ENCODE data around the gene KIAA1958. TPM values are rescaled to one million over a fixed set of nuclear protein-coding genes. Genes with fewer than 3 reads are reported as not detected.

The KIAA1958 gene
- total RNA-seq, 2 experiments from 2014 or later = 9.7 to 13.0 TPM

DNA sequence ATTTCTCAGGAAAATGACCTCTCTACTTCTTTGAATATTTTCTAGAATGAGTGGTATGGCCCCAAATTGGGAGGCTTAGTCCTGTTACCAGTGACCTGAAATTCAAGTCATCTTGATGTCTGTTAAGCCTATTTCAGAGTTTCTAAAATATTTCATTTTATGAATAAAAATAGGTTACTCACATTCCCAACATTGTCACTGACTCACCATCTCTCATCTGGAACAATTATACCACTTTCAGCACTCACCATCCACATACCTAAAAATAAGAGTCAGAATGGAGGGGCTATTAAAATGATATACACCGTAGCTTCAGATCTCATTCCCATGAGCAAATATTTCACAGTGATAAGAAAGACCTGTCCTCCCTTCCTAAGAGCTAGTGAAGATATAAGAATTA, 71.8 kb downstream of the KIAA1958 start:
- peaks cover 2% of the 10 kb centered on the region for H3K36me3 Mint-ChIP-seq (ENCODE audit: low read depth)

DNA sequence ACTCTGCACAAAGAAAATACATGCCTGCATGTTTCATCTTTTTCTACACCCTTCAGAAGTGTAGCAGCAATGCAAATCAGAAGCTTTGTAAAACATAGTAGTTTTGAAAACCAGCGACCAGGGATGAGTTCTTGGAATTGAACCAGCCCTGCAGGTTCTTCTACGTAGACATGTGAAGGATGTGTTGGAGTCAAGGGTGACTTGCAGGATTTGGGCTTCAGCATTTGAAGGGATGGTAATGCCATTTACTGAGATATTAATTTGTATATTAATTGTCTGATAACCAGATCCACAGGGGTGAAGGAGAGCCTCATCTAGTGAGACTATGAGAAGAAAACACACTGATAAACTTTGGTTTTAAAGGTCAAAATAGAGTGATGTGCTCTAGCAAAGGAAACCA, 72.4 kb downstream of the KIAA1958 start:
- Mint-ChIP-seq H3K27me3 (no peaks in the 10 kb centered on the region), H3K4me3 (no peak overlapping the region), H3K27ac (no peak overlapping the region), H3K4me1 (peaks cover 9% of the 10 kb centered on the region), H3K9me3 (ENCODE audit: low read depth) (no peaks in the 10 kb centered on the region), H3K36me3 (ENCODE audit: low read depth) (peaks cover 2% of the 10 kb centered on the region)
- CTCF ChIA-PET = no interaction called here
- ATAC-seq (no peak), DNase-seq (no peak)
- intact Hi-C loops (cut with DNase I, micrococcal nuclease) = no loop called here
- POLR2A ChIA-PET = no interaction called here

More for the DNA sequence above, 71.8 kb downstream of the KIAA1958 start:
- intact Hi-C loops (cut with DNase I, micrococcal nuclease) = no loop called here
- H3K9me3 Mint-ChIP-seq (ENCODE audit: low read depth) = no peaks in the 10 kb centered on the region
- H3K27me3 Mint-ChIP-seq = no peaks in the 10 kb centered on the region
- H3K27ac Mint-ChIP-seq = no peak overlapping the region
- H3K4me1 Mint-ChIP-seq = peaks cover 9% of the 10 kb centered on the region
- DNase-seq (no peak), ATAC-seq (no peak)
- ChIA-PET POLR2A (no interaction called here), CTCF (no interaction called here)
- H3K4me3 Mint-ChIP-seq = no peak overlapping the region

DNA sequence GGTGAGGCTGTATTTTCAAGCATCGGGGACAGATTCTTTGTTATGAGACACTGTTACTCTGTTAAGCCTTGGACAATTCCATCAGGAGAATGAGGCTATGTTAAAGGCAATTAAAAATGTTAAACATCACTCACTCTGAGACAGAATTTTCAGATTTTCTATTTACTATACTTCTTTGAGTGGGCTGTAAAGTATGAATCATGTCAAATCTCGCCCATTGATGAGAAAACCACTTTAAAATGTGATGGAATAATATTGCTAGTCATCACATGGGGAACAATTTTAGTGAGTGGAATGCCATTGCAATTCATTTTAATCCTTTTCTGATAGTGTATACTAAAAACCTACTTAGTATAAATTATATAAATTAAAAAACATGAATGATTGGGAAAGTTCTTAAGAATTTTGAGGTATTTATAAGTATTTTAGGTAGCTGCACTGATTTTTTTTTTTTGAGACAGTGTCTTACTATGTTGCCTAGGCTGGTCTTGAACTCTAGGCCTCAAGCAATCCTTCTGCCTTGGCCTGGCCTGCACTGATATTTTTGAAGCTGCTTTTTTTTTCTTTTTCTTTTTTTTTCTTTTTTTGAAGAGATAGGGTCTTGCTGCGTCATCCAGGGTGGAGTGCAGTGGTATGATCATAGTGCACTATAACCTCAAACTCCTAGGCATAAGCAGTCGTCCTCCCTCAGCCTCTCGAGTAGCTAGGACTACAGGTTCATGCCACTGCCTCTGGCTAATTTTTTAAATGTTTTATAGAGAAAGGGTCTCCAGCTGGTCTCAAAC, 73.2 kb downstream of the KIAA1958 start:
- no peak for ATAC-seq
- ChIA-PET POLR2A (no interaction called here), CTCF (no interaction called here)
- no peaks in the 10 kb centered on the region for H3K27me3 Mint-ChIP-seq
- intact Hi-C loops (cut with DNase I, micrococcal nuclease) = no loop called here
- H3K36me3 Mint-ChIP-seq (ENCODE audit: low read depth) = peaks cover 2% of the 10 kb centered on the region
- H3K4me1 Mint-ChIP-seq = peaks cover 9% of the 10 kb centered on the region
- DNase-seq = no peak
- H3K27ac Mint-ChIP-seq = no peak overlapping the region
- no peaks in the 10 kb centered on the region for H3K9me3 Mint-ChIP-seq (ENCODE audit: low read depth)
- no peak overlapping the region for H3K4me3 Mint-ChIP-seq

DNA sequence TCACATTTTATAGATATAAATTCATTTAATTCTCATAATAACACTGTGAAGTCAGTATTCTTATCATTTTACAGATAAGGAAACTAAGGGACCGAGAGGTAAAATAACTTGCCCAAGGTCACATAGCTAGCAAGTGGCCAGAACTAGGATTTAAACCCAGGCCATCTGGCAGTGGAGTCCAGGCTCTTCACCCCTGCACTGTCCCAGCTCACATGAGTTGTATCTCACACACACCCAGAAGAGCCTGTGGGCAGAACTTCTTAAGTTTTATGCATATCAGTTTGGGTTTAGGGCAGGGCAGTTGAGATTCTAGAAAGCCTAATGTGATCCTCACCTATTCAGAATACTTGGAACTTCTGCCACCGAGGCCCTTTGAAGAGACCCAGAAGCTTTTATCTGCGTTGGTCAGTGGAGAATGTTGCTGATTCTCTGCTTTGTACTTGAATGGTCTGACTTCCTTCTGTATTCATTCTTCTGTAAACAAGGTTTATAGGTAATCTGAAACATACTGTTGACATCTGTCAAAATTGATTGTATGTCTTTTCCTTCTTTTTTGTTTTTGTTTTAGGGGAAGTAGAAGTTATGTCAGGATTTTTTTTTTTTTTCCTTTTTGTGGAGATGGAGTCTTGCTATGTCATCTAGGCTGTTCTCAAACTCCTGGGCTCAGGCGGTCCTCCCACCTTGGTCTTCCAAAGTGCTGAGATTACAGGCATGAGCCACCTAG, 75.8 kb downstream of the KIAA1958 start:
- H3K4me3 Mint-ChIP-seq = no peak overlapping the region
- DNase-seq (no peak), ATAC-seq (no peak)
- peaks cover 4% of the 10 kb centered on the region for H3K4me1 Mint-ChIP-seq
- ChIA-PET POLR2A (no interaction called here), CTCF (no interaction called here)
- H3K9me3 Mint-ChIP-seq (ENCODE audit: low read depth) = no peaks in the 10 kb centered on the region
- intact Hi-C loops (cut with DNase I, micrococcal nuclease) = no loop called here
- no peaks in the 10 kb centered on the region for H3K27me3 Mint-ChIP-seq
- peaks cover 2% of the 10 kb centered on the region for H3K36me3 Mint-ChIP-seq (ENCODE audit: low read depth)
- no peak overlapping the region for H3K27ac Mint-ChIP-seq

DNA sequence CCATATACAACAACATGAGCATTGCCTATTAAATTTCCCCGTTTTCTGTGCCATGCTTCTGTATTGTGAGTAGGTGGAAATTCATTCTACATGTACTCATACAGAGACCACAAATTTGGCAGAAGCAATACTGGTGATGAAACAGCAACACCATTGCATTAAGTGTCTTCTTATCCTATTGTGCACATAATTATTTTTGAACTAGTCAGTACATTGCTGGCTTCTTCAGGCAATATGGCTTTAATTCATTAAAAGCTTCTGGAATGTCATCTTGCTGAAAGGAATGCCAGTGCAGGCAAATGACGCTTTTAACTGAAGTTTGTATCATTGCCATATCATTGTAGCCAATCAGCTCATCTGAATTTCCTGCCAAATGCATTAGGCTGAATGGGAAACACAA, 82.6 kb downstream of the KIAA1958 start:
- H3K9me3 Mint-ChIP-seq (ENCODE audit: low read depth) = no peaks in the 10 kb centered on the region
- H3K27me3 Mint-ChIP-seq = no peaks in the 10 kb centered on the region
- intact Hi-C loops (cut with DNase I, micrococcal nuclease) = no loop called here
- ChIA-PET CTCF (interaction anchor here (0.6 kb wide), 1 partner anchor 696 kb away, joined by 4 read pairs; no protein-coding TSS in a partner anchor), POLR2A (no interaction called here)
- no peak for DNase-seq
- H3K27ac Mint-ChIP-seq = no peak overlapping the region
- H3K4me3 Mint-ChIP-seq = no peak overlapping the region
- no peaks in the 10 kb centered on the region for H3K36me3 Mint-ChIP-seq (ENCODE audit: low read depth)
- peaks cover 3% of the 10 kb centered on the region for H3K4me1 Mint-ChIP-seq
- ATAC-seq = no peak

DNA sequence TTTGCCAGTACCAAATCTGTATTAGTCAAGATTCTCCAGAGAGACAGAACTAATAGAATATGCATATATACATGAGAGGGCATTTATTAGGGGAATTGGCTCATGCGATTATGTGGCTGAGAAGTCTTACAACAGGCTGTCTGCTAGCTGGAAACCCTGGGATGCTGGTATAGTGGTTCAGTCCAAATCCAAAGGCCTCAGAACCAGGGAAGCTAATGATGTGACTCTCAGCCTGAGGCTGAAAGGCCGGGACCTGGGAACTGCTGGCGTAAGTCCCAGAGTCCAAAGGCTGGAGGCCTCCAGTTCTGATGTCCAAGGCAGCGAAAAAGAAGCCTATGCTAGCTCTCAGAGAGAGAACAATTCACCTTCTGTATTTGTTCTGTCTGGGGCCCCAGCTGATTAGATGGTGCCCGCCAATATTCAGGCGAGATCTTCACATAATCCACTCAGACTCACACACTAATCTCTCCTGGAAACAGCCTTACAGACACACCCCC, 84.1 kb downstream of the KIAA1958 start:
- H3K4me1 Mint-ChIP-seq = peaks cover 3% of the 10 kb centered on the region
- POLR2A ChIA-PET = no interaction called here
- H3K4me3 Mint-ChIP-seq = no peak overlapping the region
- peaks cover 7% of the 10 kb centered on the region for H3K36me3 Mint-ChIP-seq (ENCODE audit: low read depth)
- no peaks in the 10 kb centered on the region for H3K27me3 Mint-ChIP-seq
- H3K9me3 Mint-ChIP-seq (ENCODE audit: low read depth) = no peaks in the 10 kb centered on the region
- no peak for ATAC-seq
- DNase-seq = no peak
- intact Hi-C loops (cut with DNase I, micrococcal nuclease) = no loop called here
- no peak overlapping the region for H3K27ac Mint-ChIP-seq
- CTCF ChIA-PET = no interaction called here

DNA sequence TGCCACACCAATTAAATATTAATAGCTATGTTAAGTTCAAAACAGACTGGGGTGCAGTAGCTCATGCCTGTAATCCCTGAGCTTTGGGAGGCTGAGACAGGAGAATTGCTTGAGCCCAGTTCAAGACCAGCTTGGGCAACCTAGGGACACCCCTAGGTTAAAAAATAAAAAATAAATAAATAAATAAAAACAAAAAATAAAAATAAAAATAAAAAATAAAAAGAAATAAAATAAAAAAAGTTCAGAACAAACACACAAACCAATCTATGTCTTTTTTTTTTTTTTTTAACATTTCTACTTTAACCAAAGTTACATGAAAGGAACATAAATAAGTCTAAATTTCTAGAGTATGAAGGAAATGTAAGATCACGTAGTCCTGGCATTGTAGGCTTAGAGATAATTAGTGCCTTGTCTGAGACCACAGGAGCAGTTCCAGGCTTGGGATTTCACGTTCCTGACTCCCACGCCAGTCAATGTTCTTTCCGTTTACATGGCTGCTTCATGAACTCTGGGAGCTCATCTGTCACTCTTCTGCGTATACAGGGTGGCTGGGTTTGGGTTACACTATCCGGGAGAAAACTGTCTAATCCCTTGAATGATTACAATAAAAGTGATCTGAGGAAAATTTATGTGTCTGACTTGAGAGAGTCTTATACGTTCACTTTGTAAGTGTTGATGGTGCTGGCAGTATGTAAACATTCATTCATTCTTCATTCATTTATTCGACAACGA, 85.2 kb downstream of the KIAA1958 start:
- no peak for ATAC-seq
- H3K27ac Mint-ChIP-seq = no peak overlapping the region
- peaks cover 9% of the 10 kb centered on the region for H3K36me3 Mint-ChIP-seq (ENCODE audit: low read depth)
- no peak for DNase-seq
- H3K4me3 Mint-ChIP-seq = no peak overlapping the region
- POLR2A ChIA-PET = no interaction called here
- peaks cover 3% of the 10 kb centered on the region for H3K4me1 Mint-ChIP-seq
- CTCF ChIA-PET = no interaction called here
- H3K27me3 Mint-ChIP-seq = no peaks in the 10 kb centered on the region
- H3K9me3 Mint-ChIP-seq (ENCODE audit: low read depth) = no peaks in the 10 kb centered on the region
- intact Hi-C loops (cut with DNase I, micrococcal nuclease) = no loop called here

DNA sequence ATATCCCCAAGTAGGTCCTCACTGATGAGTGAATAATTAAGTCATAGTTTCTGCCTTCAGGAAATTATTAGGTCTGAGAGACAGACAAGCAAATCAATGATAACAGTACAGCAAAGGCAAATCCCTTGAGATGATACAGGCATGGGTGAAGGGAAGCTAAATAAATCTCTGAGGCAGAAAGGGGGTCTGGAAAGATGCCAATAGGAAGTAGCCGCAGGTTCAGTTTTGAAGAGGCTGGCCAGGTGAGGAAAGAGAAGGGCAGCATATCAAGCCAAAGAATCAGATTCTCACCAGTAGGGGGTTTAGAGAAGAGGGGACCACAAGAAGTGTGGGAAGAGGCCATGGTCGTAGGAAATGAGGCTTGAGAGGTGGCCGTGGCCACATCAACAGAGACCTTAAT, 85.8 kb downstream of the KIAA1958 start:
- peaks cover 3% of the 10 kb centered on the region for H3K4me1 Mint-ChIP-seq
- no peak overlapping the region for H3K27ac Mint-ChIP-seq
- H3K36me3 Mint-ChIP-seq (ENCODE audit: low read depth) = peaks cover 9% of the 10 kb centered on the region
- no peak overlapping the region for H3K4me3 Mint-ChIP-seq
- ATAC-seq (no peak), DNase-seq (no peak)
- CTCF ChIA-PET = no interaction called here
- intact Hi-C loops (cut with DNase I, micrococcal nuclease) = no loop called here
- H3K9me3 Mint-ChIP-seq (ENCODE audit: low read depth) = no peaks in the 10 kb centered on the region
- POLR2A ChIA-PET = no interaction called here
- H3K27me3 Mint-ChIP-seq = no peaks in the 10 kb centered on the region

DNA sequence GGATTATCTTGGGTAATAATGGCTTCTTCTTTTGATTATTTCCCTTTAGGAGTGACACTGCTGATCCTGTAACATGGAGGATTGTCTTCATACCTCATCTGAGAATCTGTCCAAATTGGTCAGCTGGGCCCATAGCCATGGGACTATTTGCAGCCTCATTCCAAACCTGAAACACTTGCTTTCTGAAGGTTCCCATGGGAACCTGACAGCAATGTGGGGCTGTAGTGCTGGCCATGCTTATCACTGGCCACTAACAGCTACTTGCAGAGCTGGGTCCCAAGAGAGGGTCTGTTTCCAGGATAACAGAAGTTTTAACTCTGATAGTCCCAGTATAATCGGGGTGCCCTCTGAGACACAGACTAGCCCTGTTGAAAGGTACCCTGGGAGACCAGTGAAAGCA, 87.4 kb downstream of the KIAA1958 start:
- H3K36me3 Mint-ChIP-seq (ENCODE audit: low read depth) = peaks cover 9% of the 10 kb centered on the region
- ChIA-PET POLR2A (interaction anchor here (0.7 kb wide), 1 partner anchor 368 kb away, joined by 11 read pairs; no protein-coding TSS in a partner anchor), CTCF (interaction anchor here (0.6 to 1.2 kb wide), 2 partner anchors 44 to 65 kb away, joined by 3 read pairs; no protein-coding TSS in a partner anchor)
- H3K27me3 Mint-ChIP-seq = no peaks in the 10 kb centered on the region
- no peaks in the 10 kb centered on the region for H3K9me3 Mint-ChIP-seq (ENCODE audit: low read depth)
- ATAC-seq (no peak), DNase-seq (no peak)
- no peak overlapping the region for H3K27ac Mint-ChIP-seq
- peaks cover 2% of the 10 kb centered on the region for H3K4me1 Mint-ChIP-seq
- intact Hi-C loops (cut with DNase I, micrococcal nuclease) = no loop called here
- H3K4me3 Mint-ChIP-seq = no peak overlapping the region

DNA sequence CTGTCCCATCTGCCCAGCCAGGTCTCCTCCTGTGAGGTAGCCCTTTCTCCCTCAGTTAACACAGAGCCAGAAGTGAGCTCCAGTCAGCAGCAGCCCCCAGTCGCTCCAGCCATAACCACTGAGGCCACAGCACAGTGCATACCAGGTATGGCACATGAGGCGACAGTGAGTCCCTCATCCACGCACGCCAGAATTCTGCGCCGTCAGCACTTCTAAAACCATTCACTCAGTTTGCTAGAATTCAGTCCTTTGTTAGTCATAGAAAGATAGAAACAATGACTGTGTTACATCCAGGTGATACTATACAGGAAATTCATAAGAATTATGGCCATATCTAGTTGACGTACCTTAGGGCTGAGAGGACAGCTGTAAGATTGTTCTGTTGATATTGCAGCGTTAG, 88.5 kb downstream of the KIAA1958 start:
- H3K4me1 Mint-ChIP-seq = no peaks in the 10 kb centered on the region
- intact Hi-C loops (cut with DNase I, micrococcal nuclease) = no loop called here
- H3K36me3 Mint-ChIP-seq (ENCODE audit: low read depth) = peaks cover 9% of the 10 kb centered on the region
- H3K27ac Mint-ChIP-seq = no peak overlapping the region
- CTCF ChIA-PET = interaction anchor here (0.6 kb wide), 1 partner anchor 412 kb away, joined by 4 read pairs; no protein-coding TSS in a partner anchor
- DNase-seq (no peak), ATAC-seq (no peak)
- no peak overlapping the region for H3K4me3 Mint-ChIP-seq
- no peaks in the 10 kb centered on the region for H3K9me3 Mint-ChIP-seq (ENCODE audit: low read depth)
- POLR2A ChIA-PET = no interaction called here
- H3K27me3 Mint-ChIP-seq = no peaks in the 10 kb centered on the region

DNA sequence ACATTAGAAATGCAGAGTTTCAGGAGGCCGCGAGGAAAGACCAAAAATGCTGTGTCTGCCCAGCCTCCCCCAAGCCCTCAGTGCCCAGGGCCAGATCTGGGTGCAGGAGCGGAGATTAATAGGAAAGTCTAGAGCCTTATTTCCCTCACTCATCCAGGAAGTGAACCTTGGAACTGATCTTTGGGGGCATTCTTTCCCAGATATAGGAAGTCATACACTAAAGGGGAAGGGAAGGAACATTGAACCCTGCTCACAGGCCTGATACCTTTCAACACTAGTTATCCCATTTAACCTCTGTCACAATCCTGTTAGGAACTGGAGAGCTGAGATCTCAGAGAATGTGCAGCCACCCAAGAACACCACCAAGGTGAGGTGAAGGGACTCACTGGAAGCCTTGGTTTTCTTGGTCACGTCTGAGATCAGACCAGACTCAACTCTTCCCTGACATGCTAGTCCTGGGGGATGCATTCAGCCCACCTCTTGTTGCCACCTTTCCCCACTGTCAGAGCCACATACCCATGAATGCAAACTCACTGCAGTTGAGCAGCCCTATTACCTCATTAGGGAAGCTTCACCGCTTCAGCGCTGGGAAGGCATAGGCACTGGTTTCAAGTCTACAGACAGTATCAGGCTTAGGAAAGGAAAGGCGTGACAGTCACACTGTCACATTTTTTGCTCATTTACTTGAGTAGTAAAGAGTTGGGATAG, 95.0 kb downstream of the KIAA1958 start:
- Mint-ChIP-seq H3K36me3 (ENCODE audit: low read depth) (no peaks in the 10 kb centered on the region), H3K4me3 (no peak overlapping the region), H3K4me1 (no peaks in the 10 kb centered on the region), H3K27me3 (no peaks in the 10 kb centered on the region), H3K27ac (no peak overlapping the region), H3K9me3 (ENCODE audit: low read depth) (no peaks in the 10 kb centered on the region)
- ChIA-PET CTCF (interaction anchor here (0.8 kb wide), 1 partner anchor 197 kb away, joined by 5 read pairs; no protein-coding TSS in a partner anchor), POLR2A (no interaction called here)
- no peak for ATAC-seq
- DNase-seq = no peak
- intact Hi-C loops (cut with DNase I, micrococcal nuclease) = no loop called here

Data from activated CD4-positive, alpha-beta T cell treated with anti-CD3 and anti-CD28 coated beads for 36 hours (primary cell).